GM21423 (cell line): Measurements from ENCODE around the gene XCL2.
"Not testable (repeated sequence)": the region's sequence is repeated elsewhere in the genome, so short reads cannot be mapped to it uniquely, and the experiment has no call there.

Experiments
- ATAC-seq: cut with Tn5 transposase; IDR thresholded peaks from one replicate; pipeline ENCODE4 v1.9.1; 2021; ENCODE audit warnings: mild to moderate bottlenecking, moderate library complexity; ENCODE audit not compliant: unreplicated experiment

Gene XCL2

DNA sequence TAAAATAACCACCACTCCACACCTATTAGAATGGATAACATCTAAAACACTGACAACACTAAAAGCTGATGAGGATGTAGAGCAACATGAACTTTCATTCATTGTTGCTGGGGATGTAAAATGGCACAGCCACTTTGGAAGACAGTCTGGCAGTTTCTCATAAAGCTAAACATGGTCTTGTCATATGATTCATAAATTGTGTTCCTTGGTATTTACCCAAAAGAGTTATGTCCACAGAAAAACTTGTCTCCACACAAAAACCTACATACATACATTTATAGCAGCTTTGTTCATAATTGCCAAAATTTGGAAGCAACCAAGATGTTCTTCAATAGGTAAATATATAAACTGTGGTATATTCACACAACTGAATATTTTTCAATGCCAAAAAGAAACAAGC lies 16.6 kb upstream of the XCL2 start:
- ATAC-seq: no peak

DNA sequence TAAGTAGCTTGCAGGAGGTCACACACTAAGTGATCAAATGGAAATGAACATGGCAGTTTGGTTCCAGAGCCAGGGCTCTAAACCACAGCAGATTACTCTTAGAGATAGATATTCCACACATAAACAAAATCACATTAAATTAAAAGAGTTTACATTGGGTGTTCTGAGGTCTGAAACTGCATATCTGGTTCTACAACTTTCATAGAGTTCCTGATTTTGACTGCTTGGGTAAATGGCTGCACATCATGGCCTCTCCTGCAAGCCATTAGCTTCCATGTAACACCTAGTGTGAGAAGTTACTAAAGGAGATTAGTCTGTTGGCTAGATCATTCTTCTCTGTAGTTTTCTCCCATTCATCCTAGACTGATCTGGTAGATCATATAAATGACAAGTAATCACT lies 12.8 kb upstream of the XCL2 start:
- no peak for ATAC-seq

DNA sequence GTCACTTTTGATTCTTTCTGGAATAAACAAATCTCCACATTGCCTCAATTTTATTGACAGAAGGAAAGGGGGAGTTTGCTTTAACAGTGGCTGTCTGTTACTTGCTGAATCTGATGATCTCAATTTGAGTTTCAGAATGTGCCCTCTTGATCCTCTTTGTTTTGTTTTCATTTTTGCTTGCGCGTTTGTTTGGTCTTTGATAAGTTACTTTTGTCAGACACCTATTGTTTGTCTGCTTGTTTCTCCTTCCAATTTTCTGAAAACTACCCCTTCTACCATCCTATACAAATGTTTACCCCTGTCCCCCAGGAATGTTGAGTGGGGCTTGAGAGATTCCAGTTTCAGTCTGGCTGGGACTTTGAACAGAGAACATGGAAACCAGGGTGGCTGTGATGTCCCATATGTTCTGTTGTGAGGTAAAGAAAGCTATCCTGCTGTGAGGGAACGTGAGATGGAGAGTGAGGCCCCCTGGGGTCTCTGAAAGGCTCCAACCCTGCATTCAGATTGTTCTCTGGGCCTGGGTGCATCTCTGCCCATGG lies 11.8 kb upstream of the XCL2 start:
- ATAC-seq: no peak

DNA sequence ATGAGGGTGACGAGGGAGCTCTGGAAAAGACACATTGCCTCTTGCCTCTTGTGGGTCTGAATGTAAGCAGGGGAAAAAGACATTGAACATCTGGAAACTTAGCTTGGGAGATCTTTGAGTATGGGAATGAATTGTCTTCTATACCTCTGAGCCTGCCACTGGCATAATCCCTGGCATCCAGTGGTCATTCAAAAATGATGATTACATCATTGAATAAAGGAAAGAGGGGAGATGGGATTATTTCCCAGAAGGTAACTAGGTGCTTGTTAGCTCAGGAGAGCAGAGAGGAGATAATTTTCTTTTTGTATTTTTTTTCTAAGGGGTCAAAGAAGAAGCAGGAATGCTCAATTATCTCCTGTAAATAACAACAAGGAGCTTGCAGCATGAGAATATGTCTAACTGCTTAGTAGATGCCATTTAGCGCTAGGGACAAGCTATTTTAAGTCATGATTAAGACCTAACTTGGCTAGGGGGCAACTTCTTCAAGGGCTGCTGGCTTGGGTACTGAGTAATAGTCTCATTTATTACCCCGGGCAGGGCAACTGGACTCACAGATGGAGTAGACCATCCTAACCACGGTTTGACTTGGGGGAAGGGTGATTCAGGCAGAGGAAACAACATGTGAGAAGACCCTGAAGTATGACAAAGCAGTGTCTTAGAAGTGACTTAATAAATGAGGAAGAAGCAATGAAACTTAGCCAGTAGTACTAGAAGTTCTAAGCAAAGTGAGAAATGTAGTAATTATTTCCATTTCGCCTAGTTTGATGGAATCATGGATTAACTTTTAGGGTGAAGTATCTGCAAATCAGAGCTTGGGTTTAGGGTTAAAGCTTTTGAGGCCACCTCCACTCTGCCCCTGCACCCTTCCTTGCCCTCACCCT lies 11.0 kb upstream of the XCL2 start:
- ATAC-seq: no peak

DNA sequence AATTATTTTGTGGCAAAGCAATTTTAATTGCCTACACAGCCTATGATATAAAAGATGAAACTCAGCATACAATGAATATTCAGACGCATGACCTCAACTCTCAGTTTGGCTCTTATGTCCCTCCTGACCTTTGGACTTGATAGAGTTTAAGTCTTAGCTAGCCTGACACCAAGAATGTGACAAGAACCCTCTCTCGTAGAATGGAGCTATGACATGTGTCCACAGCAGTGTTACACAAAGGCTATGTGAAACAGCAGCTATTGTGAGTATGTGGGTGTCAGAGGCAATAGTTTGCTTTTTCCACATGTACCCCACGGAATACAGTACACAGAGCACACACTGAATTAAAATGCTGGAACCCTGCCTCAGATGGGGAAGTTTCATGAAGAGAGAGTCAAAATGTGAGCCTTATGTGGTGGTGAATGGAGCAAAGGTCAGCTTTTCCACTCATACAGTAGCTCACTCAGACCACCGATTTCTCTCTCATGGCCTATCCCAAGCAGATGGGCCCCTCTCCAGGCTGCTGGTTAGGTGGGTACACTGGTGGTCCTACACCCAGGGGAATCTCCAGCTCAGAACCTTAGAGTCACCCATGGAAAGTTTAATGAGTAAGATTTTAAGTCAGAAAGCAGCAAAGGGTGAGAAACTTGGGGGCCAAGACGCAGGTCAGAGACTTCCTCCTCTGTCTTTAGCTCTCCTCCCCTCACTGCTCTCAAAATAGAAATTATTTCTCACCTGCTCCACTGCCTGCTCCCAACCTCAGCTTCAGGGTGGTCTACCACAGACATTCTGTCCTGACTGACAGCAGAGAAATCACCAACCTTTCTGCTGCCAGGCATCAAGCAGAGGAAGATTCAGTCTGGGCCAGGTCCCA lies 10.1 kb upstream of the XCL2 start:
- ATAC-seq: no peak

DNA sequence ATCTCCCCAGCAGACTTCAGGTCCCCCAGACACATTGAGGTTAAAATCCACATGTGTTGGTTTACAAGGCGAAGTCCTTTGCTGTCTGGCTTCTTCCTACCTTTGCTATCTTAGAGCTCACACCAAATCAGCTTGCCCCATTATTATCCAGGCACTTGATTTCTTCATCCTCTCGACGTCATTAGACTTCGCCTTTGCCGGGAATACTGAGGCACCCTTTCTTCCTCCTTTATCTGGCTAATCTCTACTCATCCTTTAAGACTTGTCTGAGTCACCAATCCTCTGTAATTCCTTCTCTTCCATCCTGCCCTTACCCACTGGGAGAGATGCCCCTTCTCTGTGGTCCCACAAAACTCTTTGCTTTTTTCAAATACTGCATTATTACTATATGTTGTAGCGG lies 9.2 kb upstream of the XCL2 start:
- ATAC-seq: no peak

DNA sequence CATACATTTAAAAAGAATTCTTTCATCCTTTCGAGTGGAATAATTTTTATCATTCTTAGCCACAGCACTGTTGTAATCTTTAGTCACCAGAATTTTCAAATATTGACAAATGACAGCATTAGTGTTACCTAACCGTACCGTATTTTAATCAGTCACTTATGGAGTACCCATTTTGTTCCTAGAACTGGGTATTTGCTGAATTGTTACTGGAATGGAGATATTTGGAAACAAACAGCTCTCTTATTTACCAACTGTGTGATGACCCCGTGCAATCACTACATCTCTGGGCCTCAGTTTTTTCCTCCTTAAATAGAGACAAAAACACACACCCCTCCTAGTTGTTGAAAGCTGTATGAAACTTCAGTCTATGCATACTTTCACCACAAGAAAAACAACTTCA lies 7.9 kb upstream of the XCL2 start:
- no peak for ATAC-seq

DNA sequence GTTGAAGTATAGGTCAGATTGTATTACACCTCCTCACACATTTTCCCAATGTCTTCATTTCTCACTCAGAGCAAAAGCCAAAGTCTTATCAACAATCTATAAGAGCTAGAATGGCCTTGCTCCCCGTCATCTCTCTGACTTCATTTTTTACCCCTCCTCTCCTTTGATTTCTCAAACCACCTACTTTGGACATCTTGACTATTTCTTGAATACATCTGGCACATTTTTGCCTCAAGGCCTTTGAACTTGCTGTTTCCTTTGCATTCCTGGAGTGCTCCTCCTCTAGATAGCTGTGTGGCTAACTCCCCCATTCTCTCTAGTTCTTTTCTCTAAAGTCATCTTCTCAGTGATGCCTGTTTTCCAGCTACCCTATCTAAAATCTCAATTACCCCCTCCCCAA lies 7.2 kb upstream of the XCL2 start:
- ATAC-seq: no peak

DNA sequence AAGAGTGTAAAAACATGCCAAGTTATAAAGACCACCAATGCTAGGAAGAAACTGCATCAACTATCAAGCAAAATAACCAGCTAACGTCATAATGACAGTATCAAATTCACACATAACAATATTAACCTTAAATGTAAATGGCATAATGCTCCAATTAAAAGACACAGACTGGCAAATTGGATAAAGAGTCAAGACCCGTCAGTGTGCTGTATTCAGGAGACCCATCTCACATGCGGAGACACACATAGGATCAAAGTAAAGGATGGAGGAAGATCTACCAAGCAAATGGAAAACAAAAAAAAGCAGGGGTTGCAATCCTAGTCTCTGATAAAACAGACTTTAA lies 2.7 kb upstream of the XCL2 start:
- ATAC-seq: not testable (repeated sequence)

DNA sequence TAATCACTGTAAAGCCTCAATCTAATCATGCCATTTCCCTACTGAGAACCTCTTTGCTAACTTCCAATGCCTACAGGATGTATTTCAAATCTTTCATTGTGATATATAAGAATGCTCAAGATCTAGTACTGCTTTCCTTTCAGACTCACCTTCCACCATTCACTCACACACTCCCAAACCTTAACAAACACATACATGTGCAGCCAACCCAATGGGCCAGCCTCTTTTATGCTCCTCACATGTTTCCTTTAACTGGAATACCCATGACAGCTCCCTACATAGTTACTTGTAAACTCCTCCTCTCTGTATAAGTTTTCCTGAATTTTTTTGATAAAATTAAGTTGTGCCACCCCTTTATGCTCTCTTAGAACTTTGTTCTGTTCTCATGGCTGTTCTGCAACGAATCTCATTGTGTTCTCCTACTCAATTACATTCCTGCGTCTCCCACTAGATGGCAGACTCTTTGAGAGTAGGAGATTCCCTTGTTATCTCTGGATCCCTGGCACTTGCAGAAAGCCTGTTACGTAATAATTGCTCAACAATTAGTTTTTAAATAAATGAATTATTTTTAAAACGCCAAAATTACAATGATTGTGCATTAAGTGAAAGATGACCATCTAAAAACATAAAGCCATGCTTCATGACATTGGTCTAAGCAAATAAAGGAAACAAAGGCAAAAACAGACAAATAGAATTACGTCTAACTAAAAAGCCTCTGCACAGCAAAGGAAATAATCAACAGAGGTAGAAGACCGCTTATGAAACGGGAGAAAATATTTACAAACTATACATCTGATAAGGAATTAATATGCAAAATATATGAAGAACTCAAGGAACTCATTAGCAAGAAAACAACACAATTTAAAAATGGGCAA lies 2.1 kb upstream of the XCL2 start:
- not testable (repeated sequence) for ATAC-seq

DNA sequence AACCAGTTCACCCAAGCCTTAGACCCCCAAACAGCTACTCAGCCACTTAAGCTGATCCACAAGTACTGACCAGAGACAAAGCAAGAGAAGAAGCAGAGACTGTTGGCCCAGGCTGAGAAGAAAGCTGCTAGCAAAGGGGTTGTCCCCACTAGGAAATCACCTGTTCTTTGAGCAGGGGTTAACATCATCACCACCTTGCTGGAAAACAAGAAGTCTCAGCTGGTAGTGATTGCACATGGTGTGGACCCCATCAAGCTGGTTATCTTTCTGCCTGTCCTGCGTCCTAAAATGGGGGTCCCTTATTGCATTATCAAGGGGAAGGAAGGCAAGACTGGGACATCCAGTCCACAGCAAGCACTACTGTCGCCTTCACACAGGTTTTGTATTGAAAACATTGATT lies 819 bp downstream of the XCL2 start:
- ATAC-seq: not testable (repeated sequence)

DNA sequence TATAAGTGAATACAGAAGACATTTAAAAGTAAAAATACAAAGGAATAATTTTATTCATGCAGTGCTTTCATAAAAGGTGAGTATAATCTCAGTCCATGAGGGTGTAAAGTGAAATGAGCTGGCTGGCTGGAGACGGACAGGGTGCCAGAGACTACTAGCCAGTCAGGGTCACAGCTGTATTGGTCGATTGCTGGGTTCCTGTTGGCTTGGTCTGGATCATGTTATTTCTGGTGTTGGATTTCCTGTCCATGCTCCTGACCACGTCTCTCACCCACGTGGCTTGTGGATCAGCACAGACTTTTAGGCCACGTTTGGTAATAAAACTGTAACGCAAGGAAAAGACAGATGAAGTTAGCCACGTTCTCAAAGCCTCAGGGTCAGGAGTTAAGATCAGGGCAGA lies 3.0 kb downstream of the XCL2 start:
- not testable (repeated sequence) for ATAC-seq

DNA sequence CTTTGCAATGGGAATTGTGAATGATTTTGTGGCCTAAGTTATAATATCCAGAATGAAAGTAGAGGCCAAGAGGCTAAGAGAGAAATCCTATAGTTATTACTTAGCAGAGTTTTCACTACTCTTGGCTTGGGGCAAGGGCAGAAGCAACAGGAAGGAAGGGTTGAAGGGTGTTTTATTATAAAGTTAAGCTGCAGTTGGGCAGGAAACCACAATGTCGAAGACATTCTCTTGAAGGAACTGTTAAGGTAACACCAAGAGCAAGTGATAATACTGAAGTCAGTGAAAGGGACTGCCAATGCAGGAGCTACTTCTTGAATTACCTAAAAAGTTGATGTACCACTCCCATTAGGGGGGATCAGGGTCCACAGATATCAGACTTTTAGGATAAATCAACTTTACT lies 8.3 kb downstream of the XCL2 start:
- ATAC-seq: peak; percentile 80

DNA sequence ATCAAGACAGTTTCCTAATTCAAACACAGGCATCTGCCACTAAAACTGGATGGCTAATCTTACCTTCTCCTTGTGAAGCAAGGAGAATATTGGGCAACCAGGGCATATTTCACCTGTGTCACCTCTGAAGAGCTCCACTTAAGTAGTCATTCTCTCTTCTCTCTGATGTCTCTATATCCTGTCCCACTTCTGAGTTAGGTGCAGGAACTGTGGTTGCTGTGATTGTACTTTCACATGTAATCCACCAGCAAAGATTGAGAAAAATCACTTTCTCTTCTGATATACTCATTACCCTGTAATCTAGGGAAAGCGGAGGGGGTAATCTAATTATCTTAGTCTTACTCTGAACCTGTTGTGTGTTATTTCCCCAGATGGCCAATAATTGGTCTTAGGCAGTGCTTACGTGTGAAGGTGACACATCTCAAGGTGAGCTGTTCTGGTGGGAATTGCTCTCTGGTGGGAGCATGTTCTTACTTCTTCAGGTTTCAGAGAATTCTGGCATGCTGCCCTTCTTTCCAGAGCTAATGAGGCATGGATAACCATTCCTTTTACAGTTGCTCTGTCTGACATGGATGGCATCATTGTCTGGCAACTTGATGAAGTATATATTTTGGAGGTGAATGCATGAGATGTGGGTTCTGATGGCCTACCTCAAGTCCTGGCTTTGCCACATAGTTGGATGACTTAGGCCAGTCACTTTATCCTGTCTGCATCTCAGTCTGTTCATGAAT lies 12.0 kb downstream of the XCL2 start:
- no peak for ATAC-seq

DNA sequence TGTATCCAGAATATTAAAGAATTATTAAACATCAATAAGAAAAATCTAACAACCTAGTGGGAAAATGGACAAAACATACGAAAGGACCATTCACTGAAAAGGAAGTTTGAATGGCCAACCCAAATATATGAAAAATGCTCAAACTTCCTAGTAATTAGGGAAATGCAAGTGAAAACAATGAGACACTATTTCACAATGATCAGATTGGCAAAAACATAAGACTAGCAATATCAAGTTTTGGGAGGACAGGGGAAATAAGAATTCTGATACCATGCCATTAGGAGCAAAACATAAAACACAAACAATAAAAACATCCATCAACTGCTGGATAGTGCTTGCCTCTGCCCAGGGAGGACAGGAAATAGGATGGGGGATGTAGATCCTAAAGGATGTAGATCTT lies 14.3 kb downstream of the XCL2 start:
- ATAC-seq: no peak

DNA sequence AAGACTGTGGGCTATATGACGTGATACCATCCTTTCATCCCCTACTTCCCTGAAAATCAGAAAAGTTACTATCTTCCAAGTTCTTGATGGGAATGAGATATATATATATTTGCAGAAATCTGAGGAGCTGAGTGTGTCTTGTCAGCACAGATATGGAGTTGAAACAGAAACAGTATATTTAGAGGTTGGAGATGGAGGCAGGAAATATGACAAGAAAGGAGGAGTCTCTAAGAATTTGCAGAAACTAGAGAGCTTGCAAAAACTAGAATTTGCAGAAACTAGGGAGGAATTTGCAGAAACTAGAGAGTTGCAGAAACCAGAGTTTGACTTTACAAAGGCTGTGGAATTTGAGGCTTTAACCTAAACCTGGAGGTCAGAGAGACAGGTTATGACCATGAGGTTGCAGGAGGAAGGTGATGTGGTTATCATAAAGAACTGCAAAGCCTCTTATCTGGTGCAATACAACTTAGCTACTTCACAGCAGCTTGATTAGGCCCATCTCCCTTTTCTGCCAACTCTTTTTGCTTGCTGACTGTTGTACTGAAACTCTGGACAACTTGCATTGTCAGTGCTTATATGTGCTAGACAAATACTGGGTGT lies 22.3 kb downstream of the XCL2 start:
- ATAC-seq: no peak

DNA sequence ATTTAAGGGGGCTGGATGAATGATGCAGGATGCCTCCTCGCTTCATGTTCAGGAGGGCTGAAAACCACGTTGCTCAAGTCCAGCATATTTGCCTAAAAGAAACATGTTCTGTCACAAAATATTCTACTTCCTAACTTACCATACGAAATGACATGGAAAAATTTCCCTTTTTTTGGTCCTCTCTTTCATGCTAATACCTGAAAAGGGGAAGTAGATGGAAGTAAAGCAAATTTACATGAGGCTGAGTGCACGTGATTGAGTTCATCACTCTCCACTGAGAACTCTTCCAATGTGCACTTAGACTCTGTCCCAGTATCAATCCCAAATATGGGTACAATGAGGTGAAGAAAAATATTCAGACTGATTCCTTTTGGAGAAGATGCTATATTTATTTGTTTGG lies 23.0 kb downstream of the XCL2 start:
- no peak for ATAC-seq

DNA sequence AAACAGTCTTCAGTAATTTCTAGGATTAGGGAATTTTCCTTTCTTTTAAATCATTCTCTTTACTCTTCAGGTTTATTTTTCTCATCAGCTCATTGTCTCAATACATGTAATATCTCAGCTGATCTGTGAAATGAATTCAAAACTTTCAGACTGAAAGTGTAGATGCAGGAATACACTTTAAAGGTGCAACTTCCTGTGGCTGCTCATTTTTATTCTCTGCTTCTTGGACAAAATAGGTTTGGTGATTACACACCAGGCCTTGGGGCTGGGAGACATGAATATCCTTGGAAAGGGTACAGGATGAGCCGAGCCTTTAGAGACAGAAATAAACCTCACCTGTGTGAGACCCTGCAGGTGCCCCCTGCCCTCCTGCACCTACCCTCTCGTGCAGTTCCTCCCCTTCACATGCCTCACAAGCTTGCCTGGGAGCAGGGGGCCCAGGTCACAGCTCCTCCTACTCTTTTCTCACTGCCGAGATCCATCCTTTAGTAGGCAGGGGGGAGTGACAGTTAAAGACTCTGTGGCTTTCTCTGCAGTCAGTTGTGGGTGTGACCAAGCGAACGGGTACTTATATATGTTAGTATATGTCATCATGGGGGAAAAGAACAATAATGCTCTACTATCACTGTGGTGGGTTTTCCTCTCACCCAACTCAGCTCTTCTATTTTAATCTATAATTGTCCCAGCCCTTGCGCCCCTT lies 23.6 kb downstream of the XCL2 start:
- ATAC-seq: no peak

DNA sequence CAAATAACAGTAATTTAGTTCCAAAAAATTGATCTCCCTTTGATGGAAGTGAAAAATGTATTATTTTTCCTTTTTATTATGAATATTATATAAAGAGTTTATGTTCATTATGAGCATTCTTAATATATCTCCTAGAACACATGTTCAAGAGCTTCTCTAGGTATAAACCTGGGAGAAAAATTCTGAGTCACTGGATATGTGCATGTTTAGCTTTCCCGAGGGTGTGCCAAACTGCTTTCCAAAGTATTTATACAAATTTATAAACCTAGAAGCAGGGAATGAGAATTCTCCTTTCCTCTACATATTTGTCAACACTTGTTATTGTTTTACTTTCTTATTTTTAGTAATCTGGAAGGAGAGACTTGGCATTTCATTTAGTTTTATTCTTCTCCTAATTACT lies 25.0 kb downstream of the XCL2 start:
- ATAC-seq: no peak
